ENCODE results near the gene DDX25.

Gene DDX25

DNA sequence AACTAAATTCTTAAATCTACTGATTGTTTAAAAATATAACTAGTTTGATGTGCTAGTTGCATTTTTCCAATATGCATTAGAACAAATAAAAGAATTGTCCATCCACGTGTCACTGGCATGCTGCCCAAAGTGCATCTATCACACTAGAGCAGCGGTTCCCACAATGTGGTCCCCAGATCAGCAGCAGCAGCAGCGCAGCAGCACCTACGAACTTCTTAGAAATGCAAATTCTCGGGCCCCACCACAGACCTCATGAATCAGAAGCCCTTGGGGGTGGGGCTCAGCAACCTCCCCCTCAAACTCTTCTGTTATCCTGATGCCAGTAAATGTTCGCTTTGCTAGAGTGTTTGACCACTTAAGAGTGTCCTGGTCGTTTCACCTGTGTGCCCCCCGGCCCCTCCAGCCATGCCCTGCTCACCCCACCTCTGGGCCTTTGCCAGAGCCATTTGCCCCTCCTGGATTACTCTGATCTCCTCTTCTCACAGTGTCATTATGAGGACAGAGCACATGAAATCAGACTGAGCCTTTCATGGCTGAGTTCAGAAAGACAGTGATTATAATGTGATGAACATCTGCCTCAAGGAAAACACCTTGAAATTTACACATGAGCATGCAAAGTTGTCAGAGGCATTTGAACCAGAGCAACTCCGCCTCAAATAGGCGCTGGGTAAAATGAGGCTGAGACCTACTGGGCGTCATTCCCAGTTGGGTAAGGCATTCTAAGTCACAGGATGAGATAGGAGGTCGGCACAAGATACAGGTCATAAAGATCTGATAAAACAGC is 28.9 kb downstream of the DDX25 start:
- TF ChIP-seq, protein P1, sequence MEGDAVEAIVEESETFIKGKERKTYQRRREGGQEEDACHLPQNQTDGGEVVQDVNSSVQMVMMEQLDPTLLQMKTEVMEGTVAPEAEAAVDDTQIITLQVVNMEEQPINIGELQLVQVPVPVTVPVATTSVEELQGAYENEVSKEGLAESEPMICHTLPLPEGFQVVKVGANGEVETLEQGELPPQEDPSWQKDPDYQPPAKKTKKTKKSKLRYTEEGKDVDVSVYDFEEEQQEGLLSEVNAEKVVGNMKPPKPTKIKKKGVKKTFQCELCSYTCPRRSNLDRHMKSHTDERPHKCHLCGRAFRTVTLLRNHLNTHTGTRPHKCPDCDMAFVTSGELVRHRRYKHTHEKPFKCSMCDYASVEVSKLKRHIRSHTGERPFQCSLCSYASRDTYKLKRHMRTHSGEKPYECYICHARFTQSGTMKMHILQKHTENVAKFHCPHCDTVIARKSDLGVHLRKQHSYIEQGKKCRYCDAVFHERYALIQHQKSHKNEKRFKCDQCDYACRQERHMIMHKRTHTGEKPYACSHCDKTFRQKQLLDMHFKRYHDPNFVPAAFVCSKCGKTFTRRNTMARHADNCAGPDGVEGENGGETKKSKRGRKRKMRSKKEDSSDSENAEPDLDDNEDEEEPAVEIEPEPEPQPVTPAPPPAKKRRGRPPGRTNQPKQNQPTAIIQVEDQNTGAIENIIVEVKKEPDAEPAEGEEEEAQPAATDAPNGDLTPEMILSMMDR (IDR thresholded peaks at IDR 0.05; ENCODE audit: insufficient read depth, low read length, poor library complexity, severe bottlenecking): no peak

DNA sequence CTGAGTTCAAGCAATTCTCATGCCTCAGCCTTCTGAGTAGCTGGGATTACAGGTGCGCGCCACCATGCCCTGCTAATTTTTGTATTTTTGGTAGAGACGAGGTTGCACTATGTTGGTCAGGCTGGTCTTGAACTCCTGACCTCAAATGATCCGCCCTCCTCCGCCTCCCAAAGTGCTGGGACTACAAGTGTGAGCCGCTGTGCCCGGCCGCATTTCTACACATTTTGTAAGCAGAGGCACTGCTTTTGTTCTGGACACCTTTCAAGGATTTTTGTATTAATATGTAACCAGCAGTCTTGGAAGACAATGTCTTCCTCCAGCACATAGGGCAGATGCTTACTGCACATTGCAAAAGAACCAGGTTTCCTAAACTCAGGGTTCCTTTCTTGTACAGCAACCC is 30.2 kb downstream of the DDX25 start:
- no peak for DNase-seq (ENCODE audit: extremely low read depth, insufficient read length)
- TF ChIP-seq, protein P1 (IDR thresholded peaks at IDR 0.05; ENCODE audit: insufficient read depth, low read length, poor library complexity, severe bottlenecking): no peak
- no peaks in the 10 kb centered on the region for H3K36me3 ChIP-seq (ENCODE audit: control insufficient read depth, insufficient read depth, low read length)
- no peak overlapping the region for H3K4me3 ChIP-seq (replicated peaks; ENCODE audit: low read depth, low read length)
- no peaks in the 10 kb centered on the region; the same call in none of the 2 replicates for H3K27me3 ChIP-seq (replicated peaks; ENCODE audit: control insufficient read depth, insufficient read depth, low read length)

More for the DNA sequence above, 28.9 kb downstream of the DDX25 start:
- Histone ChIP-seq H3K36me3 (ENCODE audit: control insufficient read depth, insufficient read depth, low read length) (no peaks in the 10 kb centered on the region), H3K4me3 (replicated peaks; ENCODE audit: low read depth, low read length) (no peak overlapping the region), H3K27me3 (replicated peaks; ENCODE audit: control insufficient read depth, insufficient read depth, low read length) (no peaks in the 10 kb centered on the region; the same call in none of the 2 replicates)
- no peak for DNase-seq (ENCODE audit: extremely low read depth, insufficient read length)

DNA sequence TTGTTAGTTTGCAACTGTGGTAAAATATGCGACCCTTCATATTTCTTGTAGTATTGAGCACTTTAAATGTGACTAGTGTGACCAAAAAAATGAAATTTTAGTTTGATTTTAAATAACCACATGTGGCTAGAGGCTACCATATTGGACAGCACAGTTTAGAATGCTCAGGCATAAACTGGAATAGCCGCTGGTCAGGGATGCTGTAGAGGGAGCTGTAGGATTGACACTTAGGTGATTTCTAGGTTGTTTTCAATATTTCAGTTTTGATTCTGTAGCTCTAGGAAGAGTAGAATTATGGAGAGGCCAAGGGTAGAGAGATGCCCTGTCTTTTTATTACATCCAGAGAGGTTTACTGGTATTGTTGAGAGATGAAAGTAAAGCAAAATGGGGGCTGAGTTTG is 30.7 kb downstream of the DDX25 start:
- Histone ChIP-seq H3K27me3 (replicated peaks; ENCODE audit: control insufficient read depth, insufficient read depth, low read length) (no peaks in the 10 kb centered on the region; the same call in none of the 2 replicates), H3K36me3 (ENCODE audit: control insufficient read depth, insufficient read depth, low read length) (no peaks in the 10 kb centered on the region), H3K4me3 (replicated peaks; ENCODE audit: low read depth, low read length) (no peak overlapping the region)
- no peak for DNase-seq (ENCODE audit: extremely low read depth, insufficient read length)
- TF ChIP-seq, protein P1 (IDR thresholded peaks at IDR 0.05; ENCODE audit: insufficient read depth, low read length, poor library complexity, severe bottlenecking): no peak

DNA sequence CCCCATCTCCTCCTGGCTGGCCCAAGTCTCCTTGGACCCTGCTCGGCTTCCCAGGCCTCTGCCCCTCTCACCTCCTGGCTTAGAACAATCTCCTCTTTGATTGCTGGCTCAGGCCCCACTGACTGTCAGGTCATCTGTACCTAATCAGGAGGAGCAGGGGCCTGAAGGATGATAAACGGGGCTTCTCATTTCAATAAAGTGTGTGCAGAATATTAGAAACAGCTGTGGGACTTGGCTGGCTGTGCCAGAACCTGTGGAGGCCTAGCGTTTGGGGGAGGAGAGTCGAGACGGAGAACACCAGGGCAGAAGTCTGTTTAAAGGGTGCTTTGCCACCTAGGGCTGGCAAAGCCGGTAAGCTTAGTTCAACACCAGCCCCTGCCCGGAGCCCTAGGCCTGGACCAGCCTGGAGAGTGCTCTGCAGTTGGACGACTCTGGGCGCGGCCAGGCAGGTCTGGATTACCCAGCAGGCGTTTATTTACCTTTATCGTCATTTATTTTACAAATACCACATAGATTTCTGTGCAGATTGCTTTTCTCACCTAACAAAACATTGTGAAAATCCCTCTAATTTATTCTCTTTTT is 31.4 kb downstream of the DDX25 start:
- no peaks in the 10 kb centered on the region for H3K36me3 ChIP-seq (ENCODE audit: control insufficient read depth, insufficient read depth, low read length)
- DNase-seq (ENCODE audit: extremely low read depth, insufficient read length): no peak
- no peaks in the 10 kb centered on the region; the same call in none of the 2 replicates for H3K27me3 ChIP-seq (replicated peaks; ENCODE audit: control insufficient read depth, insufficient read depth, low read length)
- TF ChIP-seq, protein P1 (IDR thresholded peaks at IDR 0.05; ENCODE audit: insufficient read depth, low read length, poor library complexity, severe bottlenecking): no peak
- H3K4me3 ChIP-seq (replicated peaks; ENCODE audit: low read depth, low read length): no peak overlapping the region

DNA sequence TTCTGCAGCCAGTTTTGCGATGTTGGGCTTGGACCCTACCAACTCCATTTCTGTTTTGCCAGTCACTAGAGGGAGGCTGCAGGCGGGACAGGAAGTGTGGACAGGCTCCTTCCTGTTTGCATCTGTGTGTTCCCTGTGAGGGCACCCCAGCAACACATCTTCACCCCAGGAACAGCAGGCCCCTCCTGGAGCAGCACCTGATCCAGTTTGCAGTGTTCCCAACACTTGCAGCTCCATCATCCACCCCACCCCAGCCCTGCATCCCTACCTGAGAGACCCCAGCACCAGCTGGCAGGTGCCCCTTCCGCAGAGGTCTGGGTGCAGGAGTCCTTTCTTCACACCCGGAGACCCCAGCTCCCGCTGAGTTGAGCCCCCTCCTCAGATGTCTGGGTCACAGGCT is 34.1 kb downstream of the DDX25 start:
- TF ChIP-seq, protein P1 (IDR thresholded peaks at IDR 0.05; ENCODE audit: insufficient read depth, low read length, poor library complexity, severe bottlenecking): no peak
- Histone ChIP-seq H3K4me3 (replicated peaks; ENCODE audit: low read depth, low read length) (no peak overlapping the region), H3K27me3 (replicated peaks; ENCODE audit: control insufficient read depth, insufficient read depth, low read length) (no peaks in the 10 kb centered on the region; the same call in 1 of the 2 replicates), H3K36me3 (ENCODE audit: control insufficient read depth, insufficient read depth, low read length) (no peaks in the 10 kb centered on the region)
- DNase-seq (ENCODE audit: extremely low read depth, insufficient read length): no peak
